ENCODE results near the gene CPZ. TPM values are rescaled to one million over a fixed set of nuclear protein-coding genes. Genes with fewer than 3 reads are reported as not detected.

CPZ gene
- total RNA-seq, 4 donors from 2014 or later = 4.1 to 12.9 (median 6.5) TPM

DNA sequence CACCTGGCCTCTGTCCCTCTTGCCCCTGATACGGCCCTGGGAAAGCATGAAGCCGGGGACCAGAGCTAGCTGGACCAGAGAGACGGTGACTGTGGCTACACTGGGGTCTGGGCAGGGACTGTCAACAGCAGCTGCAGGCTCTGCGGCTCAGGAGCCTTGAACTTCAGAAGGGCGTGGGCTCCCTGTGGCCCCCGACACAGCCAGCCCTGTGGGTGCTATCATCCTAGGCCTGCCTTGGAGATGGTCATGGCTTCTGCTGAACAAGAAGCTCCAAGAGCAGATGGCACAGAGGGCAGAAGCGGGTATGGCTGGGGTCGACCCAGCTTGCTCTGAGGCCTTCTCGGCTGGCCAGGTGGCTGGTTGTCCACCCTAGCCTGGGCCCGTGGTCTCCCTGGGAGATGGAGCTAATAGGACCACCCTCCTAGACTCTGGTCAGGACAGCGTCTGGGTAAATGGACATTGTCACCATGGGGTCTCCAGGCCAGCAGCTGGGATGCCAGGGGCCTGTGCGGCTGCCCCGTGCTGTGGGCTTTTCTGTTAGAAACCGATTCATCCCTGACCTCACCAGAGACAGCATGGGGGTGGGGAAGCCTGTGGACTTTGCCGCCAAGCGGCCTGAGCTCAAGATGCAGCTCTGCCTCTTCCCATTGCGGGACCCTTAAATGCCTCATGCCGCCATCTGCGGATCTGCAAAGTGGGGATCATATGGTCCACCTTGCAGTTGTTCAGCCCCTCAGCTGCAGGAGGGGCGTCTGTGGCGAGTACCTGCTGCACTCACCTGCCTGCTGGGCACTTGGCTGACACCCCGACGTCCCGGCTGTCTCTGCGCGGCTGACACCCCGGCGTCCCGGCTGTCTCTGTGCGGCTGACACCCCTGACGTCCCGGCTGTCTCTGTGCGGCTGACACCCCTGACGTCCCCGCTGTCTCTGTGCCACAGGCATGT is 21.1 kb downstream of the CPZ start:
- H3K4me3 ChIP-seq (replicated peaks in 1 of 3) = no peak overlapping the region
- intact Hi-C loops (cut with DNase I) = no loop called here
- WGBS, 2 donors = 93 to 94% methylated on average over 13 to 31 of the region's 35 CpGs
- H3K27me3 ChIP-seq = no peaks in the 10 kb centered on the region
- TF ChIP-seq, protein P1, sequence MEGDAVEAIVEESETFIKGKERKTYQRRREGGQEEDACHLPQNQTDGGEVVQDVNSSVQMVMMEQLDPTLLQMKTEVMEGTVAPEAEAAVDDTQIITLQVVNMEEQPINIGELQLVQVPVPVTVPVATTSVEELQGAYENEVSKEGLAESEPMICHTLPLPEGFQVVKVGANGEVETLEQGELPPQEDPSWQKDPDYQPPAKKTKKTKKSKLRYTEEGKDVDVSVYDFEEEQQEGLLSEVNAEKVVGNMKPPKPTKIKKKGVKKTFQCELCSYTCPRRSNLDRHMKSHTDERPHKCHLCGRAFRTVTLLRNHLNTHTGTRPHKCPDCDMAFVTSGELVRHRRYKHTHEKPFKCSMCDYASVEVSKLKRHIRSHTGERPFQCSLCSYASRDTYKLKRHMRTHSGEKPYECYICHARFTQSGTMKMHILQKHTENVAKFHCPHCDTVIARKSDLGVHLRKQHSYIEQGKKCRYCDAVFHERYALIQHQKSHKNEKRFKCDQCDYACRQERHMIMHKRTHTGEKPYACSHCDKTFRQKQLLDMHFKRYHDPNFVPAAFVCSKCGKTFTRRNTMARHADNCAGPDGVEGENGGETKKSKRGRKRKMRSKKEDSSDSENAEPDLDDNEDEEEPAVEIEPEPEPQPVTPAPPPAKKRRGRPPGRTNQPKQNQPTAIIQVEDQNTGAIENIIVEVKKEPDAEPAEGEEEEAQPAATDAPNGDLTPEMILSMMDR (IDR thresholded peaks at IDR 0.05) = no peak
- no peak for TF ChIP-seq POLR2A (IDR thresholded peaks at IDR 0.05)
- H3K9me3 ChIP-seq = no peaks in the 10 kb centered on the region
- H3K27ac ChIP-seq = no peak overlapping the region
- no peaks in the 10 kb centered on the region for H3K36me3 ChIP-seq
- no peak for DNase-seq
- no peaks in the 10 kb centered on the region for H3K4me1 ChIP-seq

DNA sequence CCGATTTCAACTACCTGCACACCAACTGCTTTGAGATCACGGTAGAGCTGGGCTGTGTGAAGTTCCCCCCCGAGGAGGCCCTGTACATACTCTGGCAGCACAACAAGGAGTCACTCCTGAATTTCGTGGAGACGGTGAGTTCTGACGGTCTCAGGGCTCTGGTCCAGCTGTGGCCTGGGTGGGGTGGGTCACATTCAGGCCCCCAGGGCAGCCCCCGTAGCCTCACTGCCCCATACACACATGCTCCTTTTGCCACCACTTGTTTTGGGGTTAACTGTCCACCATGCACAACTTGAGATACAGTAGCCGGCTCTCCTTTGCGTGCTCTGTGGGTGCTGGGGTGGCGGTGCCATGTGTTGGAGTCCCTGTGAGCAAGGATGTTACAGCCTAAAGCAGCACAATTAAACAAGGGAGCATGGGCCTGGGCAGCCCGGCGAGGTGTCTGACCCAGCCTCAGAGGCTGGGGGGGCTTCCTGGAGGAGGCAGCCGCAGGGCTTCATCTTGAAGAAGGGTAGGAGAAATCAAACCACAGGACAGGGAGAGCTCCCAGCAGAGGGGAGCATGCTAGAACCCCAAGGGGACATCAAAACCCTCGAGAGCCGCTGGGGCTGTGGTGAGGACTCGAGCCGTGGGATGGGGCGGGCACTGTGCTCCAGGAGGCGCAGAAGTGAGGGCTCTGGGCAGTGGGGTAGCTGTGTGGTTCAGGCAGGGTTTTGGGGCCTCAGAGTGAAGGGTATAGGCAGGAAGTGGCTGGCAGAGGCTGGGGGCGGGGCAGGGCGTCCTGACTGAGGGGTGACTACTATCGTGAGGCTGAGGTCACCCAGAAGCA is 22.0 kb downstream of the CPZ start:
- 82 to 89% methylated on average over 11 to 21 of the region's 22 CpGs for WGBS, 2 donors
- DNase-seq = no peak
- TF ChIP-seq, protein P1 (IDR thresholded peaks at IDR 0.05) = no peak
- no peak for TF ChIP-seq POLR2A (IDR thresholded peaks at IDR 0.05)
- no peaks in the 10 kb centered on the region for H3K27me3 ChIP-seq
- no peaks in the 10 kb centered on the region for H3K9me3 ChIP-seq
- no peaks in the 10 kb centered on the region for H3K36me3 ChIP-seq
- H3K4me3 ChIP-seq (replicated peaks in 1 of 3) = no peak overlapping the region
- intact Hi-C loops (cut with DNase I) = no loop called here
- H3K4me1 ChIP-seq = no peaks in the 10 kb centered on the region
- H3K27ac ChIP-seq = no peak overlapping the region

DNA sequence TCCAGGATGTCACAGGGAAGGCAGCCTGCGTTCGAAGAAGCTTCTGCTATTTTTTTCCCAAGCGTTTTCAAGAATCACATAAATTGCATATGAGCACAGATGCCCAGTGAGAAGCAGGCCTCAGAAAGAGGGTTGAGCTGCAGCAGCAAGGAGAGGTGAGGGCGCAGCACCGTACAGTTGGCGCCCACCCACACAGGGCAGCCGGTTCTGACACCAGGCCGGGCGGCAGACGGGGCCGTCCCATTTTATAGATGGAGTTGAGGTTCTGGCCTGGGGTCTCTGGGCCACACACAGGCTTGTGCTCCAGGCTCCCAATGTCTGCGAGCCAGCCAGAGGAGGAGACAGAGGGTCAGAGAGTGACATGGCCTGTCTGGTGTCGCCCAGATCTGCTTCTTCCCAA is 22.8 kb downstream of the CPZ start:
- Histone ChIP-seq H3K9me3 (no peaks in the 10 kb centered on the region), H3K4me3 (replicated peaks in 1 of 3) (no peak overlapping the region), H3K27ac (no peak overlapping the region), H3K27me3 (no peaks in the 10 kb centered on the region), H3K4me1 (no peaks in the 10 kb centered on the region), H3K36me3 (no peaks in the 10 kb centered on the region)
- WGBS, 2 donors = 79 to 91% methylated on average over 3 to 9 of the region's 13 CpGs
- TF ChIP-seq POLR2A (IDR thresholded peaks at IDR 0.05) = no peak
- TF ChIP-seq, protein P1 (IDR thresholded peaks at IDR 0.05) = no peak
- no peak for DNase-seq
- intact Hi-C loops (cut with DNase I) = no loop called here

DNA sequence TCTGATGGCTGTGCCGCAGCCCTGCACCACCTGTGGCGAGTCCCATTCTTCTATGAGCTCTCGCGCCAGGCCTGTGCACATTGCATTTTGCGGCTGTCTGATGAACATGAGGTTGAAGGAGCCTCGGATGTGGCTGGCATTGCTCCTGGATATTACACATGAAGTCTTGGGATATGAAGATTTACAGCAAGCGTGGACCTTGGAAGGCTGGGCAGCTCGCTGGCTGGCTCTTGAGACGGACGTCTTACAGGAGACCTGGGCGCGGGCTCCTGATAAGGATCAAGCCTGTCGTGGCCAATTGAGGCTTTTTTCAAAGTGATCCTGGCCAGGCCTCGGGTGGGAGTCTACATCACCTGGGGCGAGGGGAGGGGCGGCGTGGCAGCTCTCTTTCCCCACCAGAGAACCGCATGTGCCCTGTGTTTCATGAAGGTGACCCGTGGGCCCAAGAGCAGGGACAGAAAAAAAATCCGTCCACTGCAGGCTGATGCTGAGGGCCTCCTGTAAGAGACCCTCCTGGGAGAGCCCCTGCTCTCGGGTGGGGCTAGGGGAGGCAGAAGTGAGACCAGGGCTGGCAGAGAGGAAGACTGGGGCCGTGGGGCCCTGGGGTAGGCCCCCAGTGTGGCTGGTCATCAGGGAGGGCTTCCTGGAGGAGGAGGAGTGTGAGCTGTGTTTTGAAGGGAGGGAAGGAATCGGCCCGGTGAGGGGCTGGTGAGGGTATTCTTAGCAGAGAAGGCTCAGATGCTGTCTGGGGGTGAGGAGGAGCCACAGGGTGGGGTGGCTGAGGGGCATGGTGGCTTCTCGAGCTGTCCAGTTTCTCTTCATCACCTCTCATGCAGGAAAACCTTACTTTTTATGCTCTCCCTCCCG is 23.6 kb downstream of the CPZ start:
- DNase-seq = no peak
- Histone ChIP-seq H3K4me1 (no peaks in the 10 kb centered on the region), H3K4me3 (replicated peaks in 1 of 3) (no peak overlapping the region), H3K9me3 (no peaks in the 10 kb centered on the region), H3K27me3 (no peaks in the 10 kb centered on the region), H3K27ac (no peak overlapping the region), H3K36me3 (no peaks in the 10 kb centered on the region)
- TF ChIP-seq POLR2A (IDR thresholded peaks at IDR 0.05) = no peak
- TF ChIP-seq, protein P1 (IDR thresholded peaks at IDR 0.05) = no peak
- WGBS, 2 donors = 83% methylated on average over 22 to 26 of the region's 26 CpGs
- intact Hi-C loops (cut with DNase I) = no loop called here

Measured in thyroid gland (tissue), 4 donors.